BE2C (cell line): ENCODE measurements around the gene ME2.

ENCODE experiments used
- DNase-seq: peaks from one replicate; pipeline ENCODE4 v3.0.0-alpha.2; 2020
- H3K27me3 ChIP-seq: fragments of 250-450 bp; sonication (Bioruptor Pico); 2 replicates; pipeline ENCODE4 v1.5.1; 2020; ENCODE audit warnings: mild to moderate bottlenecking
- H3K36me3 ChIP-seq: fragments of 250-450 bp; sonication (Bioruptor Pico); 2 replicates; pipeline ENCODE4 v1.5.1; 2020; ENCODE audit warnings: mild to moderate bottlenecking
- H3K4me1 ChIP-seq: fragments of 250-450 bp; sonication (Bioruptor Pico); 2 replicates; pipeline ENCODE4 v1.5.1; 2020
- H3K4me3 ChIP-seq: 2 replicates; pipeline ENCODE4 v1.5.1; 2011; ENCODE audit warnings: low read depth, low read length
- H3K9me3 ChIP-seq: fragments of 250-450 bp; sonication (Bioruptor Pico); 2 replicates; pipeline ENCODE4 v1.5.1; 2020
- CTCF ChIP-seq: IDR thresholded peaks from 2 replicates; pipeline ENCODE4 v1.5.1; 2012; ENCODE audit warnings: mild to moderate bottlenecking, low read depth, low read length

The ME2 gene

GRCh38 chr18:50869150-50869549 is 9.8 kb upstream of the ME2 start:
- Histone ChIP-seq H3K27me3 (no peaks in the 10 kb centered on the region), H3K9me3 (no peaks in the 10 kb centered on the region), H3K36me3 (no peaks in the 10 kb centered on the region), H3K4me3 (no peak overlapping the region), H3K4me1 (no peaks in the 10 kb centered on the region)
- TF ChIP-seq CTCF: no peak
- no peak for DNase-seq

GRCh38 chr18:50870138-50870845 is 8.6 kb upstream of the ME2 start:
- no peaks in the 10 kb centered on the region for H3K4me1 ChIP-seq

GRCh38 chr18:50871846-50872245 is 7.1 kb upstream of the ME2 start:
- Histone ChIP-seq H3K36me3 (no peaks in the 10 kb centered on the region), H3K9me3 (no peaks in the 10 kb centered on the region), H3K4me1 (no peaks in the 10 kb centered on the region), H3K27me3 (no peaks in the 10 kb centered on the region), H3K4me3 (no peak overlapping the region)
- no peak for DNase-seq
- no peak for TF ChIP-seq CTCF

More at GRCh38 chr18:50870138-50870845, 8.6 kb upstream of the ME2 start:
- DNase-seq: no peak
- no peaks in the 10 kb centered on the region for H3K36me3 ChIP-seq
- no peak for TF ChIP-seq CTCF
- H3K4me3 ChIP-seq: no peak overlapping the region
- no peaks in the 10 kb centered on the region for H3K9me3 ChIP-seq
- no peaks in the 10 kb centered on the region for H3K27me3 ChIP-seq

GRCh38 chr18:50875966-50876536 is 2.9 kb upstream of the ME2 start:
- DNase-seq: no peak
- H3K4me1 ChIP-seq: no peaks in the 10 kb centered on the region
- no peaks in the 10 kb centered on the region for H3K9me3 ChIP-seq
- H3K27me3 ChIP-seq: no peaks in the 10 kb centered on the region
- no peak overlapping the region for H3K4me3 ChIP-seq
- TF ChIP-seq CTCF: no peak
- no peaks in the 10 kb centered on the region for H3K36me3 ChIP-seq

GRCh38 chr18:50877545-50878265 is 1.2 kb upstream of the ME2 start:
- Histone ChIP-seq H3K9me3 (no peaks in the 10 kb centered on the region), H3K36me3 (no peaks in the 10 kb centered on the region), H3K27me3 (no peaks in the 10 kb centered on the region), H3K4me3 (peak overlapping the region; percentile 69), H3K4me1 (no peaks in the 10 kb centered on the region)
- no peak for DNase-seq
- no peak for TF ChIP-seq CTCF
